ENCODE measurements around the gene BCL2.

Gene BCL2

GRCh38 chr18:63339920-63340484 lies 20.4 kb upstream of the BCL2 start:
- no peak overlapping the region for H4K12ac ChIP-seq (ENCODE audit: low read depth, low read length)
- H2BK12ac ChIP-seq (ENCODE audit: low read length) = no peak overlapping the region
- no peak overlapping the region for H3K18ac ChIP-seq (ENCODE audit: low read length)
- no peak overlapping the region for H4K91ac ChIP-seq (ENCODE audit: low read depth, low read length)
- H3K36me3 ChIP-seq (ENCODE audit: control insufficient read depth in 1 of 2, insufficient read depth in 2 of 2, low read length in 2 of 2) = peaks cover 24 to 33% of the 10 kb centered on the region in 2 experiments
- H3K4me3 ChIP-seq (ENCODE audit: low read depth, low read length) = no peak overlapping the region
- H2AFZ ChIP-seq (ENCODE audit: insufficient read depth, low read length, poor library complexity) = no peak overlapping the region
- no peaks in the 10 kb centered on the region for H3K79me2 ChIP-seq (ENCODE audit: control insufficient read depth, insufficient read depth, low read length, poor library complexity)
- no peaks in the 10 kb centered on the region for H3K79me1 ChIP-seq (ENCODE audit: low read length)
- H3K4me2 ChIP-seq (ENCODE audit: low read length) = no peak overlapping the region
- no peaks in the 10 kb centered on the region for H3K27me3 ChIP-seq (ENCODE audit: insufficient read depth, low read length)
- H3K27ac ChIP-seq (ENCODE audit: low read depth, low read length) = no peak overlapping the region
- H3K9ac ChIP-seq (ENCODE audit: low read length) = no peak overlapping the region
- no peaks in the 10 kb centered on the region for H3K9me3 ChIP-seq (ENCODE audit: insufficient read depth, low read depth, low read length)
- no CpG with 5 or more reads among the region's 4 CpGs for WGBS (ENCODE audit: extremely low coverage, insufficient coverage, insufficient read length)
- no peak overlapping the region for H2BK5ac ChIP-seq (ENCODE audit: low read depth, low read length, poor library complexity)
- H3K23ac ChIP-seq (ENCODE audit: low read length) = no peak overlapping the region
- no peak overlapping the region for H3K14ac ChIP-seq (ENCODE audit: low read length)
- no peak overlapping the region for H2AK5ac ChIP-seq (ENCODE audit: low read length)
- peak in 1 of 2 donors; percentile 52 for DNase-seq
- peaks cover 0 to under 1% of the 10 kb centered on the region in 2 experiments for H3K4me1 ChIP-seq (ENCODE audit: control insufficient read depth in 1 of 2, insufficient read depth in 2 of 2, low read length in 2 of 2)
- H4K8ac ChIP-seq (ENCODE audit: low read depth, low read length) = no peak overlapping the region
- H3K4ac ChIP-seq (ENCODE audit: low read depth, low read length) = no peak overlapping the region
- no peak overlapping the region for H2BK120ac ChIP-seq (ENCODE audit: insufficient read depth, low read length, poor library complexity)

- H3K79me2 ChIP-seq (ENCODE audit: control insufficient read depth, insufficient read depth, low read length, poor library complexity) = no peaks in the 10 kb centered on the region
- H3K4me3 ChIP-seq (ENCODE audit: low read depth, low read length) = no peak overlapping the region
- no peak overlapping the region for H4K8ac ChIP-seq (ENCODE audit: low read depth, low read length)
- H3K79me1 ChIP-seq (ENCODE audit: low read length) = no peaks in the 10 kb centered on the region
- H4K91ac ChIP-seq (ENCODE audit: low read depth, low read length) = no peak overlapping the region
- H2AK5ac ChIP-seq (ENCODE audit: low read length) = no peak overlapping the region
- peaks cover 20 to 29% of the 10 kb centered on the region in 2 experiments for H3K36me3 ChIP-seq (ENCODE audit: control insufficient read depth in 1 of 2, insufficient read depth in 2 of 2, low read length in 2 of 2)
- H3K9me3 ChIP-seq (ENCODE audit: insufficient read depth, low read depth, low read length) = no peaks in the 10 kb centered on the region
- no peak overlapping the region for H3K4ac ChIP-seq (ENCODE audit: low read depth, low read length)
- H2BK120ac ChIP-seq (ENCODE audit: insufficient read depth, low read length, poor library complexity) = no peak overlapping the region
- no peaks in the 10 kb centered on the region for H3K27me3 ChIP-seq (ENCODE audit: insufficient read depth, low read length)
- peak; percentile 49 to 95 for DNase-seq
- no peak overlapping the region for H3K23ac ChIP-seq (ENCODE audit: low read length)
- H2BK5ac ChIP-seq (ENCODE audit: low read depth, low read length, poor library complexity) = no peak overlapping the region
- no peak overlapping the region for H3K4me2 ChIP-seq (ENCODE audit: low read length)
- H3K27ac ChIP-seq (ENCODE audit: low read depth, low read length) = no peak overlapping the region
- no CpG with 5 or more reads among the region's 8 CpGs for WGBS (ENCODE audit: extremely low coverage, insufficient coverage, insufficient read length)
- no peak overlapping the region for H3K18ac ChIP-seq (ENCODE audit: low read length)
- H3K14ac ChIP-seq (ENCODE audit: low read length) = no peak overlapping the region
- H3K4me1 ChIP-seq (ENCODE audit: control insufficient read depth in 1 of 2, insufficient read depth in 2 of 2, low read length in 2 of 2) = no peaks in the 10 kb centered on the region
- H2AFZ ChIP-seq (ENCODE audit: insufficient read depth, low read length, poor library complexity) = no peak overlapping the region
- no peak overlapping the region for H4K12ac ChIP-seq (ENCODE audit: low read depth, low read length)
- no peak overlapping the region for H3K9ac ChIP-seq (ENCODE audit: low read length)
- H2BK12ac ChIP-seq (ENCODE audit: low read length) = no peak overlapping the region
These were observed 17.0 kb upstream of the BCL2 start for GRCh38 chr18:63336366-63337099.

GRCh38 chr18:63331105-63331504 lies 11.5 kb upstream of the BCL2 start:
- no CpG with 5 or more reads among the region's 4 CpGs for WGBS (ENCODE audit: extremely low coverage, insufficient coverage, insufficient read length)

GRCh38 chr18:63329431-63330145 lies 10.0 kb upstream of the BCL2 start:
- Histone ChIP-seq H3K9me3 (ENCODE audit: insufficient read depth, low read depth, low read length) (no peaks in the 10 kb centered on the region), H2BK120ac (ENCODE audit: insufficient read depth, low read length, poor library complexity) (no peak overlapping the region), H3K27me3 (ENCODE audit: insufficient read depth, low read length) (no peaks in the 10 kb centered on the region), H3K27ac (ENCODE audit: low read depth, low read length) (no peak overlapping the region), H4K91ac (ENCODE audit: low read depth, low read length) (no peak overlapping the region), H3K23ac (ENCODE audit: low read length) (no peak overlapping the region), H2AFZ (ENCODE audit: insufficient read depth, low read length, poor library complexity) (no peak overlapping the region), H3K4me1 (ENCODE audit: control insufficient read depth in 1 of 2, insufficient read depth in 2 of 2, low read length in 2 of 2) (no peaks in the 10 kb centered on the region), H3K4me3 (ENCODE audit: low read depth, low read length) (no peak overlapping the region), H3K9ac (ENCODE audit: low read length) (no peak overlapping the region), H2AK5ac (ENCODE audit: low read length) (no peak overlapping the region), H4K8ac (ENCODE audit: low read depth, low read length) (no peak overlapping the region), H3K79me1 (ENCODE audit: low read length) (no peaks in the 10 kb centered on the region), H4K12ac (ENCODE audit: low read depth, low read length) (no peak overlapping the region), H2BK12ac (ENCODE audit: low read length) (no peak overlapping the region), H3K36me3 (ENCODE audit: control insufficient read depth in 1 of 2, insufficient read depth in 2 of 2, low read length in 2 of 2) (peaks cover 7 to 15% of the 10 kb centered on the region in 2 experiments), H2BK5ac (ENCODE audit: low read depth, low read length, poor library complexity) (no peak overlapping the region), H3K18ac (ENCODE audit: low read length) (no peak overlapping the region), H3K4ac (ENCODE audit: low read depth, low read length) (no peak overlapping the region), H3K14ac (ENCODE audit: low read length) (no peak overlapping the region), H3K4me2 (ENCODE audit: low read length) (no peak overlapping the region), H3K79me2 (ENCODE audit: control insufficient read depth, insufficient read depth, low read length, poor library complexity) (no peaks in the 10 kb centered on the region)
- WGBS (ENCODE audit: extremely low coverage, insufficient coverage, insufficient read length) = no CpG with 5 or more reads among the region's 7 CpGs
- DNase-seq = no peak

More at GRCh38 chr18:63331105-63331504, 11.5 kb upstream of the BCL2 start:
- Histone ChIP-seq H3K4me1 (ENCODE audit: control insufficient read depth in 1 of 2, insufficient read depth in 2 of 2, low read length in 2 of 2) (no peaks in the 10 kb centered on the region), H3K27me3 (ENCODE audit: insufficient read depth, low read length) (no peaks in the 10 kb centered on the region), H3K9ac (ENCODE audit: low read length) (no peak overlapping the region), H2BK5ac (ENCODE audit: low read depth, low read length, poor library complexity) (no peak overlapping the region), H2BK120ac (ENCODE audit: insufficient read depth, low read length, poor library complexity) (no peak overlapping the region), H3K4me2 (ENCODE audit: low read length) (no peak overlapping the region), H3K79me1 (ENCODE audit: low read length) (no peaks in the 10 kb centered on the region), H3K36me3 (ENCODE audit: control insufficient read depth in 1 of 2, insufficient read depth in 2 of 2, low read length in 2 of 2) (peaks cover 11 to 23% of the 10 kb centered on the region in 2 experiments), H2BK12ac (ENCODE audit: low read length) (no peak overlapping the region), H3K23ac (ENCODE audit: low read length) (no peak overlapping the region), H4K8ac (ENCODE audit: low read depth, low read length) (no peak overlapping the region), H3K79me2 (ENCODE audit: control insufficient read depth, insufficient read depth, low read length, poor library complexity) (no peaks in the 10 kb centered on the region), H3K4me3 (ENCODE audit: low read depth, low read length) (no peak overlapping the region), H3K4ac (ENCODE audit: low read depth, low read length) (no peak overlapping the region), H2AK5ac (ENCODE audit: low read length) (no peak overlapping the region), H3K14ac (ENCODE audit: low read length) (no peak overlapping the region), H4K12ac (ENCODE audit: low read depth, low read length) (no peak overlapping the region), H3K9me3 (ENCODE audit: insufficient read depth, low read depth, low read length) (no peaks in the 10 kb centered on the region), H3K27ac (ENCODE audit: low read depth, low read length) (no peak overlapping the region), H2AFZ (ENCODE audit: insufficient read depth, low read length, poor library complexity) (no peak overlapping the region), H3K18ac (ENCODE audit: low read length) (no peak overlapping the region), H4K91ac (ENCODE audit: low read depth, low read length) (no peak overlapping the region)
- no peak for DNase-seq

Data from trophoblast cell (in vitro differentiated cells and primary cell).